Measurements from ENCODE around the gene ZSCAN2.
A peak's percentile ranks its signal among the peaks of the same experiment; 100 is the strongest.

The ZSCAN2 gene

GRCh38 chr15:84598250-84598649 is 2.6 kb upstream of the ZSCAN2 start:
- DNase-seq (ENCODE audit: extremely low read depth in 1 of 2, low read depth in 1 of 2) = no peak

DNA sequence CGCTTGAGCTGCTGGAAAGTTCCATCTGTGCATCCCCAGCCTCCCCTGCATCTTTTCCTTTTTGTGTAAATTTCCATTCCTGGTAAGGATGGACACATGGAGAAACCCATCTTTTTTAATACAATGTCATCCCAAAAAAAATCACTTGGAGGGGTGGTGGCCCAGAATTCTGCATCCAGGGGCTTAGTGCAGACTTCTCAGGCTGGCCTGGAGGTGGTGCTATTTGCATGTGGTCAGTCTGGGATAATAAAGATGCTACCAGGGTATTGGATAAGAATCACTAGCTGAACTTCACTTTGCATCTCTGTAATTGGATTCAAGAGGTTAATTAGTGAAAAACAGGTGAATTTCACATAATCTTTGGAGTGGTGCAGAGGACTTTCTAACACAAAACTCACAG is 1.8 kb upstream of the ZSCAN2 start:
- peak in 1 of 2 donors; percentile 15 for DNase-seq (ENCODE audit: extremely low read depth in 1 of 2, low read depth in 1 of 2)

DNA sequence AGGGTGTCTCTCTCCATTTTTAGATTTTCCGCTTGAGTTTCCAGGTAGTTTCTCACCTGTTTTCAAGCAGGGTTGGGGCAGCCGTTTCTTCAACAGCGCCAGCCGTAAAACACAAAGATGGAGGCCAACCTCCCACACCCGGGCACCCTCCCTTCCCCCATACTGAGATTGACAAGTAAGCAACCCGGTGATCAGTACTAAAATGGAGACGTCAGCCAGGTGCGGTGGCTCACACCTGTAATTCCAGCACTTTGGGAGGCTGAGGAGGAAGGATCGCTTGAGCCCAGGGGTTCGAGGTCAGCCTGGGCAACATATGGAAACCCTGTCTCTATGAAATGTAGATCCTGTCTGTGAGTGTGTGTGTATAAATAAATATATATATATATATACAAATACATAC is 903 bp upstream of the ZSCAN2 start:
- DNase-seq (ENCODE audit: extremely low read depth in 1 of 2, low read depth in 1 of 2) = no peak

DNA sequence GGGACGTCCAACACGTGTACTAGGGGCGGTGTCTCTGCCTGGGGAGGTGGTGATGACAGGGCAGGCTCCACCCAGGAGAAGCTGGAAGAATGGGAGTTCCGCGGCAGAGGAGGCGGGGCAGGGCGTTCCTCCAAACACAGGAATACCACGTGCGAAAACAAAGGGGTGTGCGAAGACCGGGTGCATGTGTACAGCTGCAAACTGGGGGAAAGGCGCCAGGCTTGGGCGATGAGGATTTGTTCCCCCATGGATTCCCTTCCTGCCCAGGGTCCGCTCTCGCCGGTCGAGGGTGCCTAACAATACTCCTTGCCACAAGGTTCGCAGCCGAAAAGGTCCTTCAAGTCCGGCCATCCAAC is 500 bp upstream of the ZSCAN2 start:
- DNase-seq (ENCODE audit: extremely low read depth in 1 of 2, low read depth in 1 of 2) = peak; percentile 17 to 45

- DNase-seq (ENCODE audit: extremely low read depth in 1 of 2, low read depth in 1 of 2) = no peak
Measured at GRCh38 chr15:84601555-84601838, 688 bp downstream of the ZSCAN2 start.

DNA sequence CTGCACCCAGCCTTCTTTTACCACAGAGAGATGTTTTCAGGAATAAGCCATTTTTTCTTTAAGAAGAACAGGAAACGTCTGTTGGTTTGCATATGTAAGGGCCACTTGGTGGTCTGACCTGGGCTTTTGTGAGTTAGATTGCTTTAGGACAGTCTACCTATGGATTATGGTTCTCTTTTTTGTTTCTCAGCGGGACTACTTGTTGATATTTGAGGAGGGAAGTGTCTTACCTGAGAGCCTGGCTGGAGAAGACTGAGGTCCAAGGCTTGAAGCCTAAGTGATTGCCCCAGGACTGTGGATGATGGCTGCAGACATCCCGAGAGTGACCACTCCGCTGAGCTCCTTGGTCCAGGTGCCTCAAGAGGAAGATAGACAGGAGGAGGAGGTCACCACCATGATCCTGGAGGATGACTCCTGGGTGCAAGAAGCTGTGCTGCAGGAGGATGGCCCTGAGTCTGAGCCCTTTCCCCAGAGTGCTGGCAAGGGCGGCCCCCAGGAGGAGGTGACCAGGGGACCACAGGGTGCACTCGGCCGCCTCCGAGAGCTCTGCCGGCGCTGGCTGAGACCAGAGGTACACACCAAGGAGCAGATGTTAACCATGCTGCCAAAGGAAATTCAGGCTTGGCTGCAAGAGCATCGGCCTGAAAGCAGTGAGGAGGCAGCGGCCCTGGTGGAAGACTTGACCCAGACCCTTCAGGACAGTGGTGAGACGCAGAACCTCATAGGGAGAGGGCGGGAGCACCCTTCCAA is 3.0 kb downstream of the ZSCAN2 start:
- DNase-seq (ENCODE audit: extremely low read depth in 1 of 2, low read depth in 1 of 2) = no peak

DNA sequence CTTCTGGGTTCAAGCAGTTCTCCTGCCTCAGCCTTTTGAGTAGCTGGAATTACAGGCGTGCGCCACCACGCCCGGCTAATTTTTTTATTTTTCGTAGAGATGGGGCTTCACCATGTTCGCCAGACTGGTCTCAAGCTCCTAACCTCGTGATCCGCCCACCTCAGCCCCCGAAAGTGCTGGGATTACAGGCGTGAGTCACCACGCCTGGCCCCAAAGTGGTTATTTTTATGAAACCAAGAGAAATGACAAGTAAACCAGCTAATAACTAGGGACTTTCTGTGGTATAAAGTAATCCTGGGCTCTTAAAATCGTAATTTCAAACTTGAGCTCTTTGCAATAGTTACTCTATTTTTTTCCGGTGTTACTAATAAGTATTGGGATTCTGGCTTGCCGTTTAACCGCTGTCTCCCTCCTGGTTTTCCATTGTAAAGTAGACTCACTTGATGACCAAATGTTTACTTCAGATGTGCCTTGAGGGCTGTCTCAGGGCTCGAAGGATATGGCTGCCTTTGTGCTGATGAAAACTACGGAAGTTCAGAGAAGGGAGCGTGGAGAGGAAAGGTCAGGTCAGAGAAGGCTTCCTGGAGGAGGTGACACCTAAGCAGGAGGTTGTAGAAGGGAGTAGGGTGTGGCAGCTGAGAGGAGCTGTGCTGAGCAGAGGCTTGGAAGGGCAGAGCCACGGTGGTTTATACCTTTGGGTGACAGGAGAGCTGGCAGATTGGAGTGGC is 4.2 kb downstream of the ZSCAN2 start:
- DNase-seq (ENCODE audit: extremely low read depth in 1 of 2, low read depth in 1 of 2) = peak; percentile 55 to 76

- no peak for DNase-seq (ENCODE audit: extremely low read depth in 1 of 2, low read depth in 1 of 2)
Measured at GRCh38 chr15:84605554-84605882, 4.7 kb downstream of the ZSCAN2 start.

- DNase-seq (ENCODE audit: extremely low read depth in 1 of 2, low read depth in 1 of 2) = no peak
Measured at GRCh38 chr15:84606653-84607120, 5.9 kb downstream of the ZSCAN2 start.

- no peak for DNase-seq (ENCODE audit: extremely low read depth in 1 of 2, low read depth in 1 of 2)
Measured at GRCh38 chr15:84608707-84609284, 8.0 kb downstream of the ZSCAN2 start.

GRCh38 chr15:84609818-84610525 is 9.2 kb downstream of the ZSCAN2 start:
- DNase-seq (ENCODE audit: extremely low read depth in 1 of 2, low read depth in 1 of 2) = no peak

DNA sequence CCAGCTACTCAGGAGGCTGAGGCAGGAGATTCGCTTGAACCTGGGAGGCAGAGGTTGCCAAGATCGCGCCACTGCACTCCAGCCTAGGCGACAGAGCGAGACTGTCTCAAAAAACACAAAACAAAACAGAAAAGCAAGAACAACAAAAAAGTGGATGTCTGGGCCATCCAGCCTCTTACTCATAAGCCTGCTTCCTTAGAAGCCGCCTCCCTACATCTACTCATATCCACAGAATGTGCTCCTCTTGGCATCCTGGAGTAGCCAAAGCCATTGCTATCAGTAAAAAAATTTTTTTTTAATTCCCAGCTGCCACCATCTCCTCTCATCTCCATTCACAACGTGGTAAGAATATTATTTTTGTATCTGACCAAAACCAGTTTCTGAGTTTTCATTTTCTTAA is 10.8 kb downstream of the ZSCAN2 start:
- DNase-seq (ENCODE audit: extremely low read depth in 1 of 2, low read depth in 1 of 2) = no peak

GRCh38 chr15:84616235-84616634 is 15.4 kb downstream of the ZSCAN2 start:
- DNase-seq (ENCODE audit: extremely low read depth in 1 of 2, low read depth in 1 of 2) = no peak

- no peak for DNase-seq (ENCODE audit: extremely low read depth in 1 of 2, low read depth in 1 of 2)
Measured at GRCh38 chr15:84620626-84621025, 19.8 kb downstream of the ZSCAN2 start.

DNA sequence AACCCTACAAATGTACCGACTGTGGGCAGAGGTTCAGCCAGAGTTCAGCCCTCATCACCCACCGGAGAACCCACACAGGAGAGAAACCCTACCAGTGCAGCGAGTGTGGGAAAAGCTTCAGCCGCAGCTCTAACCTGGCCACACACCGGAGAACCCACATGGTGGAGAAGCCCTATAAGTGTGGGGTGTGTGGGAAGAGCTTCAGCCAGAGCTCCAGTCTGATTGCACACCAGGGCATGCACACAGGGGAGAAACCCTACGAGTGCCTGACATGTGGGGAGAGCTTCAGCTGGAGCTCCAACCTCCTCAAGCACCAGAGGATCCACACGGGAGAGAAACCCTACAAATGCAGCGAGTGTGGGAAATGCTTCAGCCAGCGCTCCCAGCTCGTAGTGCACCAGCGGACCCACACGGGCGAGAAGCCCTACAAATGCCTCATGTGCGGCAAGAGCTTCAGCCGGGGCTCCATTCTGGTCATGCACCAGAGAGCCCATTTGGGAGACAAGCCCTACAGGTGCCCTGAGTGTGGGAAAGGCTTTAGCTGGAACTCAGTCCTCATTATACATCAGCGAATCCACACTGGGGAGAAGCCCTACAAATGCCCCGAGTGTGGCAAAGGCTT is 20.7 kb downstream of the ZSCAN2 start:
- DNase-seq (ENCODE audit: extremely low read depth in 1 of 2, low read depth in 1 of 2) = no peak

DNA sequence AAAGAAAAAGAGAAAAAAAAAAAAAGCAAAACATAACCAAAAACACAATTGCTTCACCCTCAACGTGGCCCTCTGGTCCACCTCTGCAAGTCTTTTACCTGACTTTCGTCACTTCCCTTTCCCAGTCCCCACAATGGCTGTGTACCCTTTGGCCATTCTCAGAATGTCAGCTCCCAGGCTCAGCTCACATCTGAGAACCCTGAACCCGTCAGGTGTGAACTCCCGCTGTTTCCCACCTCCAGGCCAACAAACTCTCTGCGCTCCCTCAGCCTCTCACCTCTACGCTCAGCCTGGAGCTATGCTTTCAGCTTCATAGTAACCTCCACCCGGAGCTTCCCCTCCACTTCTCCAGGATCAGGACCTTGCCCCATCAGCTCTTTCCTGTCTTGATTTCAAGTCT is 23.6 kb downstream of the ZSCAN2 start:
- DNase-seq (ENCODE audit: extremely low read depth in 1 of 2, low read depth in 1 of 2) = no peak

DNA sequence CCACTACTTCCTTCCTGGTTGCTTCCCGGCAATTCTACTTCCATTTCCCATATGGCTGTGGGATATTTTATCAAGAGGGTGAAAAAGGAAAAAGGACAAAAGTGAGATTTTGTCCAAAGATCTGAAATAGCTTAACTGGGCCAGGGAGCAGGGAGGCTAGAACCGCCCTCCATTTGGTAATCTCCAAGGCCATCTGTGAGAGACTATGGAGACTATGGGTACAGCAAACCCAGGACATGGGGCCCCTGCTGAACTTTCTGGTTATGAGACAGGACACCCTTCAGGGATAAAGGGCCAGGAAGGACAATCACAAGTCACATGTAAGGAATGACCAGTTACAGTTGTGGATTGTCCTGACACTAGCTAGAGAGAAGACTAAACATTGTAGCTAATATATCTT is 24.3 kb downstream of the ZSCAN2 start:
- no peak for DNase-seq (ENCODE audit: extremely low read depth in 1 of 2, low read depth in 1 of 2)

- DNase-seq (ENCODE audit: extremely low read depth in 1 of 2, low read depth in 1 of 2) = no peak
Measured at GRCh38 chr15:84629033-84629432, 28.2 kb downstream of the ZSCAN2 start.

DNA sequence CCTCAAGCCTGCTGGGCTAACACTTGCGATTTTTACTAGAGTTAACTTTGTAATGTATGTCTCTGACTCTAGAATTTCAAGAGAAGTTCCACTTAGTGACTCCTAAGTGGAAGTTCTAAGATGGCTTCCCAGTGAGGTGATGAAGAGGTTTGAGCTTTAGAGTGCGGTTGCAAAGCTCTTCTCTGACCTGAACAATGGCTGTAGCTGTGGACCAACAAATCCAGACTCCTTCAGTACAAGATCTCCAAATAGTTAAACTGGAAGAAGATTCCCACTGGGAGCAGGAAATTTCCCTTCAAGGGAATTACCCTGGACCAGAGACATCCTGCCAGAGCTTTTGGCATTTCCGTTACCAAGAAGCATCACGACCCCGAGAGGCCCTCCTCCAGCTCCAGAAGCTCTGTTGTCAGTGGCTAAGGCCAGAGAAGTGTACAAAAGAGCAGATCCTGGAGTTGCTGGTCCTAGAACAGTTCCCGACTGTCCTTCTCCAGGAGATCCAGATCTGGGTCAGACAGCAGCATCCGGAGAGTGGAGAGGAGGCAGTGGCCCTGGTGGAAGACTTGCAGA is 31.0 kb downstream of the ZSCAN2 start:
- no peak for DNase-seq (ENCODE audit: extremely low read depth in 1 of 2, low read depth in 1 of 2)

DNA sequence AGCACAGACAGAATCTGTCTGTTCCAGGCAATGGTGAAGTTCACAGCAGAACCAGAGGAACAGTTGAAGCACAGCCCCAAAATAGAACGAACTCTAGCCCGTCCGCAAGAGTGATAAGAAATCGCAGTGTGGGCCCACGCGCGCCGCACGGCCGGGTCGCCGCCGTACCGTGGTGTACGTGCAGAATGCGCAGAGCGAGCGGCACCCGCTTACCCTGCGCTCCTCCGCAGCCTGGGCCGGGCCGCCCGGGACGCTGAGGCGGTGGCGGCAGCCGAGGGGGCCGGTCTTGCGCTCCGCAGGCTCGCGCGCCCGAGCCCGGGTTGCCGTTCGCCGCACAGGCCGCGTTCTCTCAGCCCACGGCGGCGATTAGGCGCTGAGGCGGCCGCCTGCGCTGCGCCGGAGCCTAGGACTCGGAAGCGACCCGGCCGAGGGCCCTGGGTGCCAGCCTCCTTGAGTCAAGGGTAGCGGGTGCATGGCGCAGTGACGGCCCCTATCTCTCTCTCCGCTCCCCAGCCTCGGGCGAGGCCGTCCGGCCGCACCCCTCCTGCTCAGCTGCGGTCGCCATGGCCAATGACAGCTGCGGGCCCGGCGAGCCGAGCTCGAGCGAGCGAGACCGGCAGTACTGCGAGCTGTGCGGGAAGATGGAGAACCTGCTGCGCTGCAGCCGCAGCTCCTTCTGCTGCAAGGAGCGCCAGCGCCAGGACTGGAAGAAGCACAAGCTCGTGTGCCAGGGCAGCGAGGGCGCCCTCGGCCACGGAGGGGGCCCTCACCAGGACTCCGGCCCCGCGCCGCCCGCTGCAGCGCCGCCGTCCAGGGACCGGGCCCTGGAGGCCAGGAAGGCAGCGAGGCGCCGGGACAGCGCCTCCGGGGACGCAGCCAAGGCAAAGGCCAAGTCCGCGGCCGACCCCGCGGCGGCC is 32.8 kb downstream of the ZSCAN2 start:
- DNase-seq (ENCODE audit: extremely low read depth in 1 of 2, low read depth in 1 of 2) = peak; percentile 45

Data from stimulated activated CD8-positive, alpha-beta memory T cell treated with anti-CD3 and anti-CD28 coated beads, Interleukin-7, amount 100 ng/mL, for 48 hours (primary cell).